HCT116 (cell line): Measurements from ENCODE around the gene ATL1. TPM values are rescaled to one million over a fixed set of nuclear protein-coding genes. Genes with fewer than 3 reads are reported as not detected.

Experiments
- ATAC-seq: fragments of 200-7000 bp; cut with Tn5 transposase; 2 replicates; pipeline ENCODE4 v1.9.1; 2020; ENCODE audit warnings: mild to moderate bottlenecking, moderate library complexity
- BruUV-seq: library from RNA; stranded (reverse); fragments of 400-500 nt; replicated peaks from 2 replicates; lab custom pipeline; 2021; lab: Mats Ljungman, UMichigan
- CTCF ChIA-PET: fragments of 300-600 bp; sonication (Branson Sonifier 250); formaldehyde crosslinking; loops from one replicate; lab custom pipeline; 2021; ENCODE audit warnings: antibody characterized with exemption; lab: Charles Lee
- POLR2A ChIA-PET: fragments of 300-600, 350-600 bp; sonication (Branson Sonifier 250); formaldehyde crosslinking; loops from one replicate; lab custom pipeline; 2021; ENCODE audit warnings: antibody characterized with exemption; lab: Charles Lee
- RAD21 ChIA-PET, 2 experiments: fragments of 300-600 bp; sonication (Branson Sonifier 250); formaldehyde crosslinking; loops; one replicate each; lab custom pipeline; 2023; ENCODE audit warnings: low total read pairs in 2 of 2; ENCODE audit not compliant: uncharacterized antibody in 2 of 2, unreplicated experiment in 2 of 2, low non-redundant PET in 1 of 2; lab: Charles Lee
- DNase-seq: peaks from one replicate; pipeline ENCODE4 v3.0.0-alpha.2; 2010; ENCODE audit warnings: low read depth, low spot score
- H2AFZ ChIP-seq: fragments of 200-600 bp; shearing (Covaris generic), sonication (generic); 2 replicates; pipeline ENCODE4 v1.6.1; 2017; ENCODE audit warnings: low read depth, mixed run types, mixed read lengths, antibody characterized with exemption, low read length; ENCODE audit not compliant: poor library complexity, severe bottlenecking
- H3K27ac ChIP-seq: 2 replicates; pipeline ENCODE4 v1.5.1; 2012; ENCODE audit warnings: low read depth, low read length
- H3K27me3 ChIP-seq: fragments of 200-600 bp; sonication (generic); 2 replicates; pipeline ENCODE4 v1.6.1; 2016; ENCODE audit warnings: mixed run types, low read length, mixed read lengths; ENCODE audit not compliant: insufficient read depth
- H3K36me3 ChIP-seq, 2 experiments: fragments of 200-500 bp in 1 of 2; fragments of 200-600 bp in 1 of 2; sonication (Bioruptor generic) in 1 of 2; sonication (generic) in 1 of 2; 2 replicates each; pipeline versions ENCODE4 v1.5.1 to v1.6.1; 2014 to 2016; ENCODE audit warnings: low read length in 2 of 2, inconsistent platforms in 1 of 2, mixed read lengths in 1 of 2, mixed run types in 1 of 2; ENCODE audit not compliant: insufficient read depth in 2 of 2, control insufficient read depth in 1 of 2
- H3K4me1 ChIP-seq, 2 experiments: fragments of 200-600 bp in 1 of 2; sonication (generic) in 1 of 2; 2 replicates each; pipeline versions ENCODE4 v1.5.1 to v1.6.1; 2012 to 2017; ENCODE audit warnings: low read length in 2 of 2, inconsistent platforms in 1 of 2, mild to moderate bottlenecking in 1 of 2, mixed read lengths in 1 of 2, mixed run types in 1 of 2, moderate library complexity in 1 of 2; ENCODE audit not compliant: insufficient read depth in 2 of 2, control insufficient read depth in 1 of 2
- H3K4me2 ChIP-seq: fragments of 200-600 bp; sonication (generic); 2 replicates; pipeline ENCODE4 v1.6.1; 2017; ENCODE audit warnings: mixed run types, low read length, mixed read lengths
- H3K4me3 ChIP-seq, 2 experiments: fragments of 200-600 bp in 1 of 2; sonication (generic) in 1 of 2; replicated peaks in 1 of 2; 2 replicates each; pipeline ENCODE4 v1.5.1; 2011 to 2016; ENCODE audit warnings: low read length in 2 of 2, control low read depth in 1 of 2, low read depth in 1 of 2, mild to moderate bottlenecking in 1 of 2, mixed read lengths in 1 of 2, mixed run types in 1 of 2
- H3K79me2 ChIP-seq: fragments of 200-600 bp; sonication (generic); 2 replicates; pipeline ENCODE4 v1.6.1; 2017; ENCODE audit warnings: mild to moderate bottlenecking, mixed run types, low read length, moderate library complexity, mixed read lengths; ENCODE audit not compliant: insufficient read depth
- H3K9ac ChIP-seq: fragments of 200-600 bp; sonication (generic); 2 replicates; pipeline ENCODE4 v1.6.1; 2016; ENCODE audit warnings: low read length, mixed read lengths
- H3K9me2 ChIP-seq: fragments of 200-600 bp; sonication (generic), shearing (Covaris generic); 2 replicates; pipeline ENCODE4 v1.6.1; 2017; ENCODE audit warnings: mixed run types, mild to moderate bottlenecking, moderate library complexity; ENCODE audit not compliant: insufficient read depth
- H3K9me3 ChIP-seq, 2 experiments: fragments of 200-500 bp in 1 of 2; fragments of 200-600 bp in 1 of 2; sonication (Bioruptor generic) in 1 of 2; sonication (generic) in 1 of 2; 2 replicates each; pipeline ENCODE4 v1.6.1; 2014 to 2017; ENCODE audit warnings: low read length in 2 of 2, mixed read lengths in 2 of 2, inconsistent platforms in 1 of 2, low read depth in 1 of 2, mild to moderate bottlenecking in 1 of 2, mixed run types in 1 of 2, moderate library complexity in 1 of 2; ENCODE audit not compliant: control insufficient read depth in 1 of 2, insufficient read depth in 1 of 2
- H4K20me1 ChIP-seq: fragments of 200-600 bp; sonication (generic), shearing (Covaris generic); 2 replicates; pipeline ENCODE4 v1.6.1; 2017; ENCODE audit warnings: mixed run types, mild to moderate bottlenecking, moderate library complexity; ENCODE audit not compliant: insufficient read depth
- ATF3 ChIP-seq: IDR thresholded peaks from 2 replicates; pipeline ENCODE4 v1.6.1; 2012
- CBX3 ChIP-seq: IDR thresholded peaks from 2 replicates; pipeline ENCODE4 v1.6.1; 2012; ENCODE audit warnings: low read depth
- CEBPB ChIP-seq: IDR thresholded peaks from 2 replicates; pipeline ENCODE4 v1.6.1; 2012; ENCODE audit warnings: low read depth
- ELF1 ChIP-seq: IDR thresholded peaks from 2 replicates; pipeline ENCODE4 v1.6.1; 2012; ENCODE audit warnings: low read depth, borderline replicate concordance
- EZH2 ChIP-seq: fragments of 200-600 bp; sonication (generic); IDR thresholded peaks from 2 replicates; pipeline ENCODE4 v1.6.1; 2017; ENCODE audit warnings: antibody characterized with exemption, mixed run types
- EZH2phosphoT487 ChIP-seq: fragments of 200-600 bp; IDR thresholded peaks from 2 replicates; pipeline ENCODE4 v1.6.1; 2018; ENCODE audit warnings: antibody characterized with exemption, borderline replicate concordance
- FOSL1 ChIP-seq: IDR thresholded peaks from 2 replicates; pipeline ENCODE4 v1.6.1; 2012; ENCODE audit warnings: low read depth
- JUND ChIP-seq: IDR thresholded peaks from 2 replicates; pipeline ENCODE4 v1.6.1; 2012
- MAX ChIP-seq: IDR thresholded peaks from 2 replicates; pipeline ENCODE4 v1.6.1; 2012
- POLR2A ChIP-seq: IDR thresholded peaks from 2 replicates; pipeline ENCODE4 v1.7.0; 2011; ENCODE audit warnings: borderline replicate concordance; ENCODE audit not compliant: insufficient read depth, insufficient read length; ENCODE audit errors: extremely low read depth
- REST ChIP-seq: IDR thresholded peaks from 2 replicates; pipeline ENCODE4 v1.6.1; 2012; ENCODE audit warnings: low read depth
- SIN3A ChIP-seq: IDR thresholded peaks from 2 replicates; pipeline ENCODE4 v1.6.1; 2012; ENCODE audit warnings: low read depth
- SP1 ChIP-seq: IDR thresholded peaks from 2 replicates; pipeline ENCODE4 v1.6.1; 2012; ENCODE audit warnings: low read depth
- SRF ChIP-seq: IDR thresholded peaks from 2 replicates; pipeline ENCODE4 v1.6.1; 2012; ENCODE audit warnings: low read depth
- TCF7L2 ChIP-seq: IDR thresholded peaks from 2 replicates; pipeline ENCODE4 v1.7.0; 2011; ENCODE audit warnings: borderline replicate concordance, inconsistent platforms; ENCODE audit not compliant: insufficient read depth, insufficient read length; ENCODE audit errors: extremely low read depth
- ZBTB33 ChIP-seq: IDR thresholded peaks from 2 replicates; pipeline ENCODE4 v1.6.1; 2011; ENCODE audit warnings: mild to moderate bottlenecking, low read length, moderate library complexity; ENCODE audit not compliant: insufficient replicate concordance; ENCODE audit errors: extremely low read depth
- intact Hi-C: fragments of 100-400 bp; cut with micrococcal nuclease; formaldehyde crosslinking; loops from 2 replicates; pipeline ENCODE4 v1.10.0; 2022
- total RNA-seq: library from RNA; stranded (reverse); gene quantifications from one replicate; pipeline ENCODE4 v1.2.1, GENCODE V29; 2021; ENCODE audit not compliant: unreplicated experiment

Gene ATL1
- total RNA-seq, 1 experiment from 2014 or later, result 1.4 TPM

- ChIA-PET RAD21 (no interaction called here), POLR2A (interaction anchor here (0.7 kb wide), 1 partner anchor 9 kb away, joined by 3 read pairs; no protein-coding TSS in a partner anchor), CTCF (interaction anchor here (1.5 kb wide), 1 partner anchor 106 kb away, joined by 5 read pairs; no protein-coding TSS in a partner anchor)
- Histone ChIP-seq H3K9me2 (no peaks in the 10 kb centered on the region), H3K27ac (0 out of 2 replicates have a peak overlapping the region, but pooled peaks have one; percentile 1), H3K4me3 (no peak overlapping the region), H3K27me3 (no peaks in the 10 kb centered on the region), H3K4me1 (peaks cover 25 to 51% of the 10 kb centered on the region in 2 experiments), H3K36me3 (no peaks in the 10 kb centered on the region), H2AFZ (peak overlapping the region; percentile 42), H3K79me2 (peaks cover 20% of the 10 kb centered on the region), H3K9me3 (no peaks in the 10 kb centered on the region), H4K20me1 (peaks cover 5% of the 10 kb centered on the region; the same call in 1 of the 2 replicates), H3K4me2 (peak overlapping the region; percentile 76), H3K9ac (no peak overlapping the region)
- BruUV-seq, result no TSS peak
- intact Hi-C loops, result no loop called here
- TF ChIP-seq EZH2 (no peak), ATF3 (no peak), POLR2A (no peak), CBX3 (no peak), SP1 (no peak), FOSL1 (no peak)
- DNase-seq, result no peak
- ATAC-seq, result no peak
Observed at GRCh38 chr14:50670866-50671256, 110.9 kb downstream of the ATL1 start.

GRCh38 chr14:50675597-50675996 lies 115.7 kb downstream of the ATL1 start:
- no TSS peak for BruUV-seq
- H4K20me1 ChIP-seq, result no peaks in the 10 kb centered on the region
- peak overlapping the region in 1 of 2 experiments; percentile 19; a peak in 1 of 4 replicates for H3K4me3 ChIP-seq
- intact Hi-C loops, result no loop called here
- H2AFZ ChIP-seq, result peak overlapping the region; percentile 6
- peak; percentile 33 for ATAC-seq
- ChIA-PET POLR2A (no interaction called here), CTCF (interaction anchor here (1.2 kb wide), 1 partner anchor 39 kb away, joined by 3 read pairs; no protein-coding TSS in a partner anchor), RAD21 (no interaction called here)
- H3K27me3 ChIP-seq, result no peaks in the 10 kb centered on the region
- no peak for TF ChIP-seq TCF7L2
- no peak for TF ChIP-seq ZBTB33
- no peak for TF ChIP-seq REST
- no peak for TF ChIP-seq JUND
- no peak for TF ChIP-seq MAX
- TF ChIP-seq SRF, result no peak
- TF ChIP-seq CEBPB, result no peak
- TF ChIP-seq ELF1, result no peak
- TF ChIP-seq EZH2phosphoT487, result no peak
- no peak for TF ChIP-seq SIN3A
- no peak for TF ChIP-seq FOSL1
- H3K4me2 ChIP-seq, result peak overlapping the region; percentile 83
- no peaks in the 10 kb centered on the region for H3K79me2 ChIP-seq
- no peak for DNase-seq
- peak overlapping the region; percentile 56; the same call in 1 of the 2 replicates for H3K9ac ChIP-seq
- no peaks in the 10 kb centered on the region for H3K36me3 ChIP-seq
- H3K9me2 ChIP-seq, result no peaks in the 10 kb centered on the region
- H3K4me1 ChIP-seq, result peaks cover 36 to 59% of the 10 kb centered on the region in 2 experiments
- no peaks in the 10 kb centered on the region for H3K9me3 ChIP-seq
- H3K27ac ChIP-seq, result no peak overlapping the region
